ENCODE results near the gene PLPP2. TPM values are rescaled to one million over a fixed set of nuclear protein-coding genes. Genes with fewer than 3 reads are reported as not detected.
"Not testable (repeated sequence)": the region's sequence is repeated elsewhere in the genome, so short reads cannot be mapped to it uniquely, and the experiment has no call there.

PLPP2 gene
- polyA plus RNA-seq, 1 donor = 1.6 TPM

DNA sequence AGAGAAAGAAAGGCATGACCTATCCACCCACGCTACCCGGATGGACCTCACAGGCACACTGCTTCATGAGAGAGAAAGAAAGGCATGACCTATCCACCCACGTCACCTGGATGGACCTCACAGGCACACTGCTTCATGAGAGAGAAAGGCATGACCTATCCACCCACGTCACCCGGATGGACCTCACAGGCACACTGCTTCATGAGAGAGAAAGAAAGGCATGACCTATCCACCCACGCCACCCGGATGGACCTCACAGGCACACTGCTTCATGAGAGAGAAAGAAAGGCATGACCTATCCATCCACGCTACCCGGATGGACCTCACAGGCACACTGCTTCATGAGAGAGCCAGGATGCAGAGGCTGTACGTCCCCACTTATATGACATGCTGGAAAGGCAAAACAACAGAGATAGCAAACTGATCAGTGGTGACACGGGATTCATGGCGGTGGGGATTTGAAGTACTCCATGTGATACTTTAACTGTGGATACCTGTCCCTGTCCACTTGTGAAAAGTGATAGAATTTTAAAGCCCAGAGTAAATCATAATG is 20.4 kb downstream of the PLPP2 start:
- H3K36me3 ChIP-seq (ENCODE audit: control insufficient read depth, insufficient read depth, low read length); H3K4me1 ChIP-seq (ENCODE audit: control insufficient read depth, insufficient read depth, low read length); H3K27ac ChIP-seq (ENCODE audit: low read length); H3K4me3 ChIP-seq (ENCODE audit: low read length); H3K9me3 ChIP-seq (ENCODE audit: control insufficient read depth, low read depth, low read length); DNase-seq: not testable (repeated sequence)
- no CpG with 5 or more reads among the region's 12 CpGs for WGBS (ENCODE audit: insufficient coverage, low lambda C conversion rate)
- peaks cover 22% of the 10 kb centered on the region for H3K27me3 ChIP-seq (ENCODE audit: control insufficient read depth, insufficient read depth, low read length)

DNA sequence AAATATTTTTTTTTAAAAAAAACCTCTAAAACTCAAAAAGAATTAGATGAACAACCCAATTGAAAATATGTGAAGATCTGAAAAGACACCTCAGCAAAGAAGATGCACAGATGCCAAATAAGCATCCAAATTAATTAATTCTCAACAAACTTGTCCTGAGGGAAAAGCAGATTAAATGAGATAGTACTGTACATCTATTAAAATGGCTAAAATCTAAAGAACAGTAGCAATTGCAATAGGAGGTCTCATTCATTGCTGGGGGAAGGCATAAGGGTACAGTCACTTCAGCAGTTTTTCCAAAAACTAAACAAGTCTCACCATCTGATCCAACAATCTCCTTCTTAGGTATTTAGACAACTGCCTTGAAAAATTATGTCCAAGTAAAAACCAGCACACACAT is 22.0 kb downstream of the PLPP2 start:
- H3K36me3 ChIP-seq (ENCODE audit: control insufficient read depth, insufficient read depth, low read length) = no peaks in the 10 kb centered on the region
- H3K27me3 ChIP-seq (ENCODE audit: control insufficient read depth, insufficient read depth, low read length) = peaks cover 29% of the 10 kb centered on the region
- DNase-seq = no peak

DNA sequence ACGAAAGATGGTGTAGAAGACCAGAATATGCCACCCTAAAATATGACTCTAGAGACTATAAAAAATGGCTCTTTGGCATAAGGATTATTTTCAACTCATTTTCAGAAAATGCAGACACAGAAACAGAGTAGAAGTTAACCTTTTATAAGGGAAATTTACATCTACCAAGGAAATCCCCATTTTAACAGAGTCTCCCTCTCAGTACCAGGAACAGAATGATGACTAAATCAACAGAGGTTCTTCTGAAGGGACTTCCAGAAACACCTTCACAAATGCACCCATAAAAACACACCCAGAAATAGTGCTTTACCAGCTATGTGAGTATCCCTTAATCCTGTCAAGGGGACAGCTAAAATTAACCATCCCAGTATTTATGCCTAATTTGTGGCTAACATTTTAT is 29.1 kb downstream of the PLPP2 start:
- Histone ChIP-seq H3K4me1 (ENCODE audit: control insufficient read depth, insufficient read depth, low read length) (no peaks in the 10 kb centered on the region), H3K27me3 (ENCODE audit: control insufficient read depth, insufficient read depth, low read length) (peaks cover 21% of the 10 kb centered on the region), H3K4me3 (ENCODE audit: low read length) (no peak overlapping the region), H3K36me3 (ENCODE audit: control insufficient read depth, insufficient read depth, low read length) (no peaks in the 10 kb centered on the region), H3K27ac (ENCODE audit: low read length) (no peak overlapping the region), H3K9me3 (ENCODE audit: control insufficient read depth, low read depth, low read length) (peaks cover 2% of the 10 kb centered on the region)
- no CpG with 5 or more reads among the region's 1 CpG for WGBS (ENCODE audit: insufficient coverage, low lambda C conversion rate)
- no peak for DNase-seq

More for the DNA sequence above, 22.0 kb downstream of the PLPP2 start:
- no peak overlapping the region for H3K27ac ChIP-seq (ENCODE audit: low read length)
- H3K4me3 ChIP-seq (ENCODE audit: low read length) = no peak overlapping the region
- peaks cover 4% of the 10 kb centered on the region for H3K9me3 ChIP-seq (ENCODE audit: control insufficient read depth, low read depth, low read length)
- no peaks in the 10 kb centered on the region for H3K4me1 ChIP-seq (ENCODE audit: control insufficient read depth, insufficient read depth, low read length)

GRCh38 chr19:256804-257203 is 34.4 kb downstream of the PLPP2 start:
- not testable (repeated sequence) for H3K27ac ChIP-seq (ENCODE audit: low read length); DNase-seq; H3K9me3 ChIP-seq (ENCODE audit: control insufficient read depth, low read depth, low read length); H3K4me3 ChIP-seq (ENCODE audit: low read length); H3K27me3 ChIP-seq (ENCODE audit: control insufficient read depth, insufficient read depth, low read length); H3K36me3 ChIP-seq (ENCODE audit: control insufficient read depth, insufficient read depth, low read length); H3K4me1 ChIP-seq (ENCODE audit: control insufficient read depth, insufficient read depth, low read length)
- no CpG with 5 or more reads among the region's 3 CpGs for WGBS (ENCODE audit: insufficient coverage, low lambda C conversion rate)

DNA sequence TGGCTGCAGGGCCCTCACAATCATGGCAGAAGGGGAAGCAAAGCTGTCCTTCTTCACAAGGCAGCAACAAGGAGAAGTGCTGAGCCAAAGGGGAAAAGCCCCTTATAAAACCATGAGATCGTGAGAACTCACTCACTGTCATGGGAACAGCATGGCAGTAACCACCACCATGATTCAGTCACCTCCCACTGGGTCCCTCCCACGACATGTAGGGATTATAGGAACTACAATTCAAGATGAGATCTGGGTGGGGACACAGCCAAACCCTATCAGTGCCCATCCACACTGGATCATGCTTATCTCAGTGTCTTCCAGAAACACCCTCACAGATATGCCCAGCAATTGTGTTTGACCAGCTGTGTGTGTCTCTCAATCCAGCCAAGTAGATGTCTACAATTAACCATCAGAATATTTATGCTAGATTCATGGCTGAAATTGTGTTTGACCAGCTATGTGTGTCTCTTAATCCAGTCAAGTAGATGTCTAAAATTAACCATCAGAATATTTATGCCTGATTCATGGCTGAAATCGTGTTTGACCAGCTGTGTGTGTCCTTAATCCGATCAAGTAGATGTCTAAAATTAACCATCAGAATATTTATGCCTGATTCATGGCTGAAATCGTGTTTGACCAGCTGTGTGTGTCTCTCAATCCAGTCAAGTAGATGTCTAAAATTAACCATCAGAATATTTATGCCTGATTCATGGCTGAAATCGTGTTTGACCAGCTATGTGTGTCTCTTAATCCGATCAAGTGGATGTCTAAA is 38.6 kb downstream of the PLPP2 start:
- no CpG with 5 or more reads among the region's 7 CpGs for WGBS (ENCODE audit: insufficient coverage, low lambda C conversion rate)
- not testable (repeated sequence) for H3K27me3 ChIP-seq (ENCODE audit: control insufficient read depth, insufficient read depth, low read length); H3K27ac ChIP-seq (ENCODE audit: low read length); H3K4me1 ChIP-seq (ENCODE audit: control insufficient read depth, insufficient read depth, low read length); H3K36me3 ChIP-seq (ENCODE audit: control insufficient read depth, insufficient read depth, low read length); DNase-seq; H3K9me3 ChIP-seq (ENCODE audit: control insufficient read depth, low read depth, low read length); H3K4me3 ChIP-seq (ENCODE audit: low read length)

DNA sequence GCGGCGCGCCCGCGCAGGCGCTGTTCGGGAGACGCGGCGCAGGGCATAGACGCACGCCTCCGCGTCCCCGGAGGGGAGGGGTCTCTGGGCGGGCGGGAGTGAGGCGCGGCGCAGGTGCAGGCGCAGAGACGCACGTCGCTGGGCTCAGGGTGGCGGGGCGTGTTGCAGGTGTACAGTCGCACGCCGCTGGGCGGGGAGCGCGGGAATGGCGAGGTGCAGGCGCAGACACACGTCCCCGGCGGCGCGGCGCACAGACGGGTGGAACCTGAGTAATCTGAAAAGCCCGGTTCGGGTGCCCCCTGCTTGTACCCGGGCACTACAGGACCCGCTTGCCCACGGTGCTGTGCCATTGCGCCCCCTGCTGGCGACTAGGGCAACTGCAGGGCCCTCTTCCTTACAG is 44.7 kb downstream of the PLPP2 start:
- H3K27ac ChIP-seq (ENCODE audit: low read length) = no peak overlapping the region
- H3K4me3 ChIP-seq (ENCODE audit: low read length) = no peak overlapping the region
- WGBS (ENCODE audit: insufficient coverage, low lambda C conversion rate) = no CpG with 5 or more reads among the region's 48 CpGs
- no peak for DNase-seq
- no peaks in the 10 kb centered on the region for H3K4me1 ChIP-seq (ENCODE audit: control insufficient read depth, insufficient read depth, low read length)
- no peaks in the 10 kb centered on the region for H3K9me3 ChIP-seq (ENCODE audit: control insufficient read depth, low read depth, low read length)
- no peaks in the 10 kb centered on the region for H3K36me3 ChIP-seq (ENCODE audit: control insufficient read depth, insufficient read depth, low read length)
- no peaks in the 10 kb centered on the region for H3K27me3 ChIP-seq (ENCODE audit: control insufficient read depth, insufficient read depth, low read length)

- no CpG with 5 or more reads among the region's 13 CpGs for WGBS (ENCODE audit: insufficient coverage, low lambda C conversion rate)
- DNase-seq; H3K4me3 ChIP-seq (ENCODE audit: low read length): not testable (repeated sequence)
These were observed 45.3 kb downstream of the PLPP2 start for GRCh38 chr19:245900-246299.

DNA sequence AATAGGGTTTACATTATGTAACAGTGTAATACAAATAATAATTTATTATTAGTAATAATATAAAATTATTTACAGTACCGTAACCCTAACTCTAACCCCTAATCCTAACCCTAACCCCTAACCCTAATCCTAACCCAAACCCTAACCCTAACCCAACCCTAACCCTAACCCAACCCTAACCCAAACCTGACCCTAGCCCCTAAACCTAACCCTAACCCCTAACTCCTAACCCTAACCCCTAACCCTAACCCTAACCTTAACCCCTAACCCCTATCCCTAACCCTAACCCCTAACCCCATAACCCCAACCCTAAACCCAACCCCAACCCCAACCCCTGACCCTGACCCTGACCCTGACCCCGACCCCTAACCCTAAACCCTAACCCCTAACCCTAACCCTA is 45.7 kb downstream of the PLPP2 start:
- no peaks in the 10 kb centered on the region for H3K36me3 ChIP-seq (ENCODE audit: control insufficient read depth, insufficient read depth, low read length)
- no peak overlapping the region for H3K27ac ChIP-seq (ENCODE audit: low read length)
- H3K4me3 ChIP-seq (ENCODE audit: low read length) = no peak overlapping the region
- H3K4me1 ChIP-seq (ENCODE audit: control insufficient read depth, insufficient read depth, low read length) = no peaks in the 10 kb centered on the region
- no peaks in the 10 kb centered on the region for H3K27me3 ChIP-seq (ENCODE audit: control insufficient read depth, insufficient read depth, low read length)
- no peak for DNase-seq
- no peaks in the 10 kb centered on the region for H3K9me3 ChIP-seq (ENCODE audit: control insufficient read depth, low read depth, low read length)
- WGBS (ENCODE audit: insufficient coverage, low lambda C conversion rate) = no CpG with 5 or more reads among the region's 2 CpGs

More at GRCh38 chr19:245900-246299, 45.3 kb downstream of the PLPP2 start:
- not testable (repeated sequence) for H3K27ac ChIP-seq (ENCODE audit: low read length); H3K4me1 ChIP-seq (ENCODE audit: control insufficient read depth, insufficient read depth, low read length); H3K9me3 ChIP-seq (ENCODE audit: control insufficient read depth, low read depth, low read length); H3K27me3 ChIP-seq (ENCODE audit: control insufficient read depth, insufficient read depth, low read length); H3K36me3 ChIP-seq (ENCODE audit: control insufficient read depth, insufficient read depth, low read length)

Other genes with a start within 250 kb of the PLPP2 start
- not detected for gene OR4F17, start 184.3 kb downstream of the PLPP2 start, polyA plus RNA-seq
- 21.0 TPM for gene MIER2, start 53.4 kb upstream of the PLPP2 start, polyA plus RNA-seq
- gene C2CD4C, start 117.7 kb upstream of the PLPP2 start, polyA plus RNA-seq = 3.0 TPM
- 48.2 TPM for gene SHC2, start 169.6 kb upstream of the PLPP2 start, polyA plus RNA-seq
- 10.7 TPM for gene MADCAM1, start 205.1 kb upstream of the PLPP2 start, polyA plus RNA-seq
- gene TPGS1, start 216.1 kb upstream of the PLPP2 start, polyA plus RNA-seq = 16.2 TPM
- 69.8 TPM for gene CDC34, start 240.4 kb upstream of the PLPP2 start, polyA plus RNA-seq

Measured in large intestine (tissue), 3 donors.